Measurements from ENCODE around the gene PAK5.

PAK5 gene

DNA sequence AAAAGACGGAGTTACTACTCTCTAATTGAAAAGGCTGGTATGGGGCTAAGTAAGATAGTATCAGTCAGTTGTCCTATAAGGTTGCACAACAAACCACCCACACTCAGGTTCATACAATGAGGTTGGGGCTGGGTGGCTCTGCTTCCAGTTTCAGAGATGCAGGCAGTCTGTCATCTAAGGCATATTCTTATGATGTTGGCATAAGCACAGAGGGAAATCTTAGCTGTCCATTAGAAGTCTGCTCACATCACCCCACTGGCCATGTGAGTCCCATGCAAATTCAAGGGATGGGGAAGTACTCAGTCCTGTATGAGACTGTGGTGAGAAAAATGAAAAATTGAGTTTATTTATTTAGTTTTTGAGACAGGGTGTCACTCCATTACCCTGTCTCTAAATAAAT is 205.9 kb downstream of the PAK5 start:
- no peak overlapping the region for H2AFZ ChIP-seq (ENCODE audit: low read depth, low read length, severe bottlenecking)
- no peaks in the 10 kb centered on the region for H3K9me2 ChIP-seq (replicated peaks; ENCODE audit: insufficient read depth, low read length)
- H3K9me3 ChIP-seq (ENCODE audit: insufficient read depth, low read length), result no peaks in the 10 kb centered on the region
- no peak overlapping the region for H3K9ac ChIP-seq (ENCODE audit: low read length)
- H3K36me3 ChIP-seq (ENCODE audit: low read length), result no peaks in the 10 kb centered on the region
- no peaks in the 10 kb centered on the region for H3K79me2 ChIP-seq (ENCODE audit: insufficient read depth, low read length)
- H3K27ac ChIP-seq (ENCODE audit: low read depth, low read length), result no peak overlapping the region
- no peaks in the 10 kb centered on the region for H3F3A ChIP-seq (ENCODE audit: insufficient read depth)
- no peaks in the 10 kb centered on the region for H3K27me3 ChIP-seq (ENCODE audit: low read length)
- no peak overlapping the region for H3K4me3 ChIP-seq (ENCODE audit: insufficient read depth, low read length, poor library complexity, severe bottlenecking)
- no peak overlapping the region for H3K4me2 ChIP-seq (ENCODE audit: low read depth, low read length, poor library complexity, severe bottlenecking)
- TF ChIP-seq EZH2phosphoT487 (conservative IDR thresholded peaks at IDR 0.05; ENCODE audit: low read length), result no peak
- TF ChIP-seq, protein P1, sequence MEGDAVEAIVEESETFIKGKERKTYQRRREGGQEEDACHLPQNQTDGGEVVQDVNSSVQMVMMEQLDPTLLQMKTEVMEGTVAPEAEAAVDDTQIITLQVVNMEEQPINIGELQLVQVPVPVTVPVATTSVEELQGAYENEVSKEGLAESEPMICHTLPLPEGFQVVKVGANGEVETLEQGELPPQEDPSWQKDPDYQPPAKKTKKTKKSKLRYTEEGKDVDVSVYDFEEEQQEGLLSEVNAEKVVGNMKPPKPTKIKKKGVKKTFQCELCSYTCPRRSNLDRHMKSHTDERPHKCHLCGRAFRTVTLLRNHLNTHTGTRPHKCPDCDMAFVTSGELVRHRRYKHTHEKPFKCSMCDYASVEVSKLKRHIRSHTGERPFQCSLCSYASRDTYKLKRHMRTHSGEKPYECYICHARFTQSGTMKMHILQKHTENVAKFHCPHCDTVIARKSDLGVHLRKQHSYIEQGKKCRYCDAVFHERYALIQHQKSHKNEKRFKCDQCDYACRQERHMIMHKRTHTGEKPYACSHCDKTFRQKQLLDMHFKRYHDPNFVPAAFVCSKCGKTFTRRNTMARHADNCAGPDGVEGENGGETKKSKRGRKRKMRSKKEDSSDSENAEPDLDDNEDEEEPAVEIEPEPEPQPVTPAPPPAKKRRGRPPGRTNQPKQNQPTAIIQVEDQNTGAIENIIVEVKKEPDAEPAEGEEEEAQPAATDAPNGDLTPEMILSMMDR (IDR thresholded peaks at IDR 0.05; ENCODE audit: insufficient read depth, low read length, poor library complexity, severe bottlenecking), result no peak
- H4K20me1 ChIP-seq (ENCODE audit: low read depth, low read length), result no peaks in the 10 kb centered on the region

DNA sequence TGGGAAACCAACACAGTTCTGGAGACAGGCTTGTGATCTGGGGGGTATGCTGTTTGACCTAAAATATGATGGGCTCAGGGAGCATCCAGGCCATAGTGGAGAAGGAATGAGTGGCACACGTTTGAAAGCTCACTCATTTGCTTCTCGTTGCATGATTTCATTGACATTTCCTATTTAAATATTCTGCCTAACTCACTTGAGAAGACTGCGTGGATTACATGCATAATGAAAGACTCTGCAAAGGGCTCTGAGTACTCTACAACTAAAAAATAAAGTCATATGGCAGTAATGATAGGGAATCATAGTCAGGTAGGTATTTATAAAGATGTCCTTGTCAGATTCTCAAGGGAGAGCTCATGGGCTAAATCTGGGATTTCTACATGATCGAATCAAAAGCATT is 206.6 kb downstream of the PAK5 start:
- H3K79me2 ChIP-seq (ENCODE audit: insufficient read depth, low read length), result no peaks in the 10 kb centered on the region
- H3K27ac ChIP-seq (ENCODE audit: low read depth, low read length), result no peak overlapping the region
- H3K9ac ChIP-seq (ENCODE audit: low read length), result no peak overlapping the region
- H3K36me3 ChIP-seq (ENCODE audit: low read length), result no peaks in the 10 kb centered on the region
- TF ChIP-seq, protein P1 (IDR thresholded peaks at IDR 0.05; ENCODE audit: insufficient read depth, low read length, poor library complexity, severe bottlenecking), result no peak
- no peak for TF ChIP-seq EZH2phosphoT487 (conservative IDR thresholded peaks at IDR 0.05; ENCODE audit: low read length)
- H3K27me3 ChIP-seq (ENCODE audit: low read length), result no peaks in the 10 kb centered on the region
- no peak overlapping the region for H3K4me3 ChIP-seq (ENCODE audit: insufficient read depth, low read length, poor library complexity, severe bottlenecking)
- H3K4me2 ChIP-seq (ENCODE audit: low read depth, low read length, poor library complexity, severe bottlenecking), result no peak overlapping the region
- no peaks in the 10 kb centered on the region for H3K9me2 ChIP-seq (replicated peaks; ENCODE audit: insufficient read depth, low read length)
- no peak overlapping the region for H2AFZ ChIP-seq (ENCODE audit: low read depth, low read length, severe bottlenecking)
- no peaks in the 10 kb centered on the region for H3F3A ChIP-seq (ENCODE audit: insufficient read depth)
- H4K20me1 ChIP-seq (ENCODE audit: low read depth, low read length), result no peaks in the 10 kb centered on the region
- no peaks in the 10 kb centered on the region for H3K9me3 ChIP-seq (ENCODE audit: insufficient read depth, low read length)

- Histone ChIP-seq H3K79me2 (ENCODE audit: insufficient read depth, low read length) (no peaks in the 10 kb centered on the region), H3K4me3 (ENCODE audit: insufficient read depth, low read length, poor library complexity, severe bottlenecking) (no peak overlapping the region), H3K27ac (ENCODE audit: low read depth, low read length) (no peak overlapping the region), H3K4me2 (ENCODE audit: low read depth, low read length, poor library complexity, severe bottlenecking) (no peak overlapping the region), H3K9ac (ENCODE audit: low read length) (no peak overlapping the region), H3K9me3 (ENCODE audit: insufficient read depth, low read length) (no peaks in the 10 kb centered on the region), H2AFZ (ENCODE audit: low read depth, low read length, severe bottlenecking) (no peak overlapping the region), H3K27me3 (ENCODE audit: low read length) (no peaks in the 10 kb centered on the region), H3K36me3 (ENCODE audit: low read length) (no peaks in the 10 kb centered on the region), H4K20me1 (ENCODE audit: low read depth, low read length) (no peaks in the 10 kb centered on the region), H3F3A (ENCODE audit: insufficient read depth) (no peaks in the 10 kb centered on the region), H3K9me2 (replicated peaks; ENCODE audit: insufficient read depth, low read length) (no peaks in the 10 kb centered on the region)
- TF ChIP-seq, protein P1 (IDR thresholded peaks at IDR 0.05; ENCODE audit: insufficient read depth, low read length, poor library complexity, severe bottlenecking), result no peak
- no peak for TF ChIP-seq EZH2phosphoT487 (conservative IDR thresholded peaks at IDR 0.05; ENCODE audit: low read length)
These were observed 208.3 kb downstream of the PAK5 start for GRCh38 chr20:9630554-9630953.

Measured in SU-DHL-6 (cell line).